Glutamatergic neuron (in vitro differentiated cells): Measurements from ENCODE around the gene ABCE1. TPM values are rescaled to one million over a fixed set of nuclear protein-coding genes. Genes with fewer than 3 reads are reported as not detected.
A peak's percentile ranks its signal among the peaks of the same experiment; 100 is the strongest.

Source experiments
- DNase-seq: peaks from one replicate; pipeline ENCODE4 v3.0.0; 2022
- H3K27ac Mint-ChIP-seq: one replicate; pipeline ENCODE4 v1.8.0; 2020; ENCODE audit warnings: mild to moderate bottlenecking, mixed read lengths, inconsistent platforms; ENCODE audit not compliant: unreplicated experiment
- H3K27me3 Mint-ChIP-seq: one replicate; pipeline ENCODE4 v1.8.0; 2020; ENCODE audit warnings: mild to moderate bottlenecking, moderate library complexity, mixed read lengths, inconsistent platforms; ENCODE audit not compliant: unreplicated experiment
- H3K36me3 Mint-ChIP-seq: one replicate; pipeline ENCODE4 v1.8.0; 2020; ENCODE audit warnings: mild to moderate bottlenecking, mixed read lengths, inconsistent platforms; ENCODE audit not compliant: unreplicated experiment
- H3K4me1 Mint-ChIP-seq: one replicate; pipeline ENCODE4 v1.8.0; 2020; ENCODE audit warnings: mild to moderate bottlenecking, low read depth, mixed read lengths, inconsistent platforms; ENCODE audit not compliant: unreplicated experiment
- H3K4me3 Mint-ChIP-seq: one replicate; pipeline ENCODE4 v1.8.0; 2020; ENCODE audit warnings: mild to moderate bottlenecking, mixed read lengths, inconsistent platforms; ENCODE audit not compliant: unreplicated experiment
- H3K9me3 Mint-ChIP-seq: one replicate; pipeline ENCODE4 v1.8.0; 2020; ENCODE audit warnings: mild to moderate bottlenecking, moderate library complexity, mixed read lengths, inconsistent platforms; ENCODE audit not compliant: unreplicated experiment
- CTCF ChIP-seq: fragments of 200-600 bp; sonication (generic); IDR thresholded peaks from one replicate; pipeline ENCODE4 v1.5.0; 2021; ENCODE audit not compliant: partially characterized antibody, unreplicated experiment
- long read RNA-seq: library from polyadenylated mRNA; unstranded; transcript quantifications from one replicate; pipeline ENCODE4 v2.0.0, GENCODE V29; 2020; ENCODE audit not compliant: unreplicated experiment
- total RNA-seq: library from RNA; stranded (reverse); fragmentation: NEBNext Ultra II Directional; extraction: Animal tissue kit (Norgen Biotek cat#: 25700); gene quantifications from one replicate; pipeline ENCODE4 v1.2.1, GENCODE V29; 2021; ENCODE audit not compliant: unreplicated experiment

ABCE1 gene
- 36.2 TPM for total RNA-seq
- long read RNA-seq, transcript ABCE1-201 (18 exons, 3,921 nt): major isoform, 7 of 7 reads
- long read RNA-seq, partial matches to known transcripts: 0 of 7 reads
- long read RNA-seq, other reads (novel, unspliced or antisense): 0 of 7 reads

DNA sequence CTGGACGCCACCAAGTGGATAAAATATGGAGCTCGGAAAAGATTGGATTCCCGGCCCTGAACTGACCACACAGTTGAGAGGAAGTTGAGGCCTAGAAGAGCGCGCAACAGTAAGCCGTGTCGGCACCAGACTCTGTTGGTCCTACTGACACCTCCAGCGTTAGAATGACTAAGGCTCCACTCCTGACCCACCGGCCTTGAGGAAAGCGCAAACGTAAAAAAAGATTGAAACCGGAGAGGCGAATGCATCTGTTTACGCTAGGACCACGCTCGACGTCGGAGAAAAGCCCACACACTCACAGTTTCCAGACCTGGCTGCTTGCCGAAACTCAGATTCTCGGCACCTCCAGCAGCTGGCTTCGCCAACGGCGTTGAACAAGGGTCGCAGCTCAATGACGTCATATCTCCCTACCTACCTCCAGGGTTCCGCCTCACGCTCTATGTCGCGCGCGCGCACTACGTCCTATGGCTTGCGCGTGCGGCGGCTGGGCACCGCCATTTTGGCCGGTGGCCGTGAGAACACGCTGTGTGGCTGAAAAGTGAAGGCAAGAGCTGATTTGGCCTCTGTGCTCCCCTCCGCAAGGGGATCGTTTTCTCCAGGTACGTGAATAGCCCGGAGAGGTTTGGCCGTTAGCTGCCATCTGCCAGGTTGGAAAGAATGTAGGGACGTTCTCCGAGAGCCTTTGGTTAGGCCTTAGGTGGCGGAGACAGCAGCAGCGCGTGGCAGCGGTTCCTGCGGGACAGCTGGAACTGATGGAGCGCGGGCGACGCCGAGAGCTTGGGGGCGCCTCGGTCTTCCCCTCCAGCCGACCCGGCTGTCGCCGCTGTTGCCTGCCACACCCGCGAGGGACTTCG lies at the start of gene ABCE1, which contains the start of gene ANAPC10:
TSS of gene ABCE1 (plus strand) at position 491 of the 854 bp plus-strand sequence. CDS start 6,102 bp downstream, outside the sequence.
TSS of gene ANAPC10 (minus strand) at position 376 of the 854 bp plus-strand sequence. CDS start 2,097 bp downstream, outside the sequence.
- Mint-ChIP-seq H3K9me3 (peaks cover 10% of the 10 kb centered on the region), H3K27ac (peak within 1 kb of the TSS; percentile 99), H3K27me3 (peaks cover 6% of the 10 kb centered on the region), H3K4me1 (peaks cover 9% of the 10 kb centered on the region), H3K36me3 (peaks cover 6% of the 10 kb centered on the region), H3K4me3 (peak within 1 kb of the TSS; percentile 98)
- peak; percentile 92 for DNase-seq
- TF ChIP-seq CTCF: no peak

GRCh38 chr4:145048817-145049216 lies 49.3 kb upstream of the ABCE1 start:
- Mint-ChIP-seq H3K4me1 (no peaks in the 10 kb centered on the region), H3K9me3 (no peaks in the 10 kb centered on the region), H3K27me3 (no peaks in the 10 kb centered on the region), H3K36me3 (peaks cover 9% of the 10 kb centered on the region), H3K27ac (no peak overlapping the region), H3K4me3 (no peak overlapping the region)
- no peak for TF ChIP-seq CTCF
- no peak for DNase-seq

DNA sequence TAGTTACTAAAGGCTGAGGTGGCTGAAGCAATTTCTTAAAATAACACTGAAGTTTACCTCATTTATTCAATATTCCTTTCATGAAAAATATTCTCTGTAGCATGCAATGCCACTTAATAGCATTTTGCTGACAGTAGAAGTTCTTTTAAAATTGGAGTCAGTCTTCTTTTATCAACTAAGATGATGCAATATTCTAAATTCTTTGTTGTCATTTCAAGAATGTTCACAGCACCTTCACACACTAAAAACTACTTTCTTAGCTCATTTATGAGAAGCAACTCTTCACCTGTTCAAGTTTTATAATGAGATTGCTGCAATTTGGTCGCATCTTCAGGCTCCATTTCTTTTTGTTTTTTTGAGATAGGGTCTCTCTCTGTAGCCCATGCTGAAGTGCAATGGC lies 48.9 kb upstream of the ABCE1 start:
- no peak for TF ChIP-seq CTCF
- no peak overlapping the region for H3K27ac Mint-ChIP-seq
- no peak overlapping the region for H3K4me3 Mint-ChIP-seq
- H3K4me1 Mint-ChIP-seq: no peaks in the 10 kb centered on the region
- DNase-seq: no peak
- peaks cover 9% of the 10 kb centered on the region for H3K36me3 Mint-ChIP-seq
- H3K9me3 Mint-ChIP-seq: no peaks in the 10 kb centered on the region
- no peaks in the 10 kb centered on the region for H3K27me3 Mint-ChIP-seq

DNA sequence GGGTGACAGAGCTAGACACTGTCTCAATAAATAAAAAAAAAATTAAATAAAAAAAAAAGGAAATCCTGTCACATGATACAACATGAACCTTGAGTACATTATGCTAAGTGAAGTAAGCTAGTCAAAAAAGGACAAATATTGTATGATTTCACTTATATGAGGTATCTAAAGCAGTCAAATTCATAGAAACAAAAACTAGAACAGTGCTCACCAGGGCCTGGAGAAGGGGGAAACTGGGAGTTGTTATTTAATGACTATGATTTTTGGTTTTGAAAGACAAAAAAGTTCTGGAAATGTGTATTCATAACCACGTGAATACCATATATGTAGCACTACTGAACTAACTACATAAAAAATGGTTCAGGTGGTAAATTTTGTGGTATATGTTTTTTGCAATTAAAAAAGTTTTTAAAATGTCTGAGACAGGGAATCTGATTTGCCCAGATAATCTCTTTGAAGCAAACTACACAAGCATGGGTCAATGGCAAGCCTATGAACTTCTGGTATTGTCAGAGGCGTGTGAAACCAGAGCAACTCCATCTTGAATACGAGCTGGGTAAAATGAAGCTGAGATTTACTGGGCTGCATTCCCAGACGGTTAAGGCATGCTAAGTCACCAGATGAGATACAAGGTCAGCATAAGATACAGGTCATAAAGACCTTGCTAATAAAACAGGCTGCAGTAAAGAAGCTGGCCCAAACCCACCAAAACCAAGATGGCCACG lies 42.4 kb upstream of the ABCE1 start:
- H3K27ac Mint-ChIP-seq: no peak overlapping the region
- TF ChIP-seq CTCF: no peak
- H3K27me3 Mint-ChIP-seq: no peaks in the 10 kb centered on the region
- no peaks in the 10 kb centered on the region for H3K36me3 Mint-ChIP-seq
- H3K4me3 Mint-ChIP-seq: no peak overlapping the region
- peaks cover 4% of the 10 kb centered on the region for H3K9me3 Mint-ChIP-seq
- no peak for DNase-seq
- no peaks in the 10 kb centered on the region for H3K4me1 Mint-ChIP-seq
